Measurements from ENCODE around the gene FMNL3.

DNA sequence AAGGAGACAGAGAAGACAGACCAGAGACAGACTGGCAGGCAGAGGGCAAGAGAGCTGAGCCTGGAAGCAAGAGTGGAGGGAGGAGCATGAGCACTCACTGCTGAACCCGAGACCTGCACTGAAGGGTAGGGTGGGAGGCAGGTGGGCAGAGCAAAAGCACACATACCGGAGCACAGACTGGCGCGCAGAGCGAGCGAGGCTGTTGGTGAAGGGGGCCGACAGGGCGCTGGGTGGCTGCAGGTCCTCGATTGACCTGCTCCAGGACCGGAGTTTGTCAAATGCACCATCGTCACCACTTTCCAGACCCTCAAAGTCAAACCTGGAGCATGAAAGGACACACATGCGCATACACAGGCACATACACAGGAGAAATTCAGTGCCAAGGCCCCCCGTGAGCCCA, 48.9 kb downstream of the FMNL3 start:
- TF ChIP-seq, protein P1, sequence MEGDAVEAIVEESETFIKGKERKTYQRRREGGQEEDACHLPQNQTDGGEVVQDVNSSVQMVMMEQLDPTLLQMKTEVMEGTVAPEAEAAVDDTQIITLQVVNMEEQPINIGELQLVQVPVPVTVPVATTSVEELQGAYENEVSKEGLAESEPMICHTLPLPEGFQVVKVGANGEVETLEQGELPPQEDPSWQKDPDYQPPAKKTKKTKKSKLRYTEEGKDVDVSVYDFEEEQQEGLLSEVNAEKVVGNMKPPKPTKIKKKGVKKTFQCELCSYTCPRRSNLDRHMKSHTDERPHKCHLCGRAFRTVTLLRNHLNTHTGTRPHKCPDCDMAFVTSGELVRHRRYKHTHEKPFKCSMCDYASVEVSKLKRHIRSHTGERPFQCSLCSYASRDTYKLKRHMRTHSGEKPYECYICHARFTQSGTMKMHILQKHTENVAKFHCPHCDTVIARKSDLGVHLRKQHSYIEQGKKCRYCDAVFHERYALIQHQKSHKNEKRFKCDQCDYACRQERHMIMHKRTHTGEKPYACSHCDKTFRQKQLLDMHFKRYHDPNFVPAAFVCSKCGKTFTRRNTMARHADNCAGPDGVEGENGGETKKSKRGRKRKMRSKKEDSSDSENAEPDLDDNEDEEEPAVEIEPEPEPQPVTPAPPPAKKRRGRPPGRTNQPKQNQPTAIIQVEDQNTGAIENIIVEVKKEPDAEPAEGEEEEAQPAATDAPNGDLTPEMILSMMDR (IDR thresholded peaks at IDR 0.05) = no peak
- TF ChIP-seq POLR2A (IDR thresholded peaks at IDR 0.05) = no peak
- no peak for TF ChIP-seq POLR2AphosphoS5 (IDR thresholded peaks at IDR 0.05; ENCODE audit: insufficient read depth in 1 of 2, low read depth in 1 of 2)

Measured in vagina (tissue), 2 donors.